HEK293T (cell line): ENCODE results near the gene PPP2R5E.

Experiments
- ARNT ChIP-seq: fragments of 450-650 bp; IDR thresholded peaks from 2 replicates; pipeline ENCODE4 v1.6.1; 2017; ENCODE audit warnings: mild to moderate bottlenecking
- BHLHE40 ChIP-seq: fragments of 450-650 bp; IDR thresholded peaks from 2 replicates; pipeline ENCODE4 v1.6.1; 2016; ENCODE audit warnings: mild to moderate bottlenecking, moderate library complexity, borderline replicate concordance
- CTBP1 ChIP-seq: fragments of 450-650 bp; IDR thresholded peaks from 2 replicates; pipeline ENCODE4 v1.6.1; 2016; ENCODE audit warnings: borderline replicate concordance
- ELF4 ChIP-seq: fragments of 450-650 bp; IDR thresholded peaks from 2 replicates; pipeline ENCODE4 v1.6.1; 2017; ENCODE audit warnings: antibody characterized with exemption
- FOXA1 ChIP-seq: fragments of 450-650 bp; IDR thresholded peaks from 2 replicates; pipeline ENCODE4 v1.6.1; 2016; ENCODE audit warnings: mild to moderate bottlenecking
- FOXK2 ChIP-seq: fragments of 450-650 bp; IDR thresholded peaks from 2 replicates; pipeline ENCODE4 v1.6.1; 2016; ENCODE audit warnings: mild to moderate bottlenecking
- HDGF ChIP-seq: fragments of 450-650 bp; IDR thresholded peaks from 2 replicates; pipeline ENCODE4 v1.6.1; 2017; ENCODE audit warnings: antibody characterized with exemption, borderline replicate concordance
- LEF1 ChIP-seq: fragments of 450-650 bp; IDR thresholded peaks from 2 replicates; pipeline ENCODE4 v1.6.1; 2017; ENCODE audit warnings: mild to moderate bottlenecking, borderline replicate concordance
- NFRKB ChIP-seq: fragments of 450-650 bp; IDR thresholded peaks from 2 replicates; pipeline ENCODE4 v1.6.1; 2016; ENCODE audit warnings: mild to moderate bottlenecking, moderate library complexity
- PKNOX1 ChIP-seq: fragments of 450-650 bp; IDR thresholded peaks from 2 replicates; pipeline ENCODE4 v1.6.1; 2016
- SP1 ChIP-seq: fragments of 450-650 bp; IDR thresholded peaks from 2 replicates; pipeline ENCODE4 v1.6.1; 2017
- SUZ12 ChIP-seq: fragments of 450-650 bp; IDR thresholded peaks from 2 replicates; pipeline ENCODE4 v1.6.1; 2016; ENCODE audit warnings: mild to moderate bottlenecking
- TARDBP ChIP-seq: fragments of 450-650 bp; IDR thresholded peaks from 2 replicates; pipeline ENCODE4 v1.6.1; 2016
- ZNF384 ChIP-seq: fragments of 450-650 bp; IDR thresholded peaks from 2 replicates; pipeline ENCODE4 v1.6.1; 2016

GRCh38 chr14:63467440-63468072 lies 75.6 kb downstream of the PPP2R5E start:
- TF ChIP-seq NFRKB = no peak
- no peak for TF ChIP-seq SP1
- TF ChIP-seq FOXK2 = no peak
- no peak for TF ChIP-seq ELF4
- no peak for TF ChIP-seq BHLHE40
- TF ChIP-seq SUZ12 = no peak
- TF ChIP-seq LEF1 = no peak
- TF ChIP-seq ZNF384 = no peak
- no peak for TF ChIP-seq CTBP1
- TF ChIP-seq PKNOX1 = no peak
- no peak for TF ChIP-seq TARDBP
- no peak for TF ChIP-seq ARNT
- no peak for TF ChIP-seq FOXA1
- no peak for TF ChIP-seq HDGF
